ENCODE measurements around the gene FAM187B.

- TF ChIP-seq CTCF (conservative IDR thresholded peaks at IDR 0.05; ENCODE audit: low read depth, low read length) (no peak), EZH2 (IDR thresholded peaks at IDR 0.05; ENCODE audit: borderline replicate concordance, low read depth, low read length, poor library complexity, severe bottlenecking) (no peak)
These were observed 36.8 kb upstream of the FAM187B start for GRCh38 chr19:35265126-35265899.

All from A673 (cell line).